ENCODE measurements around the gene ALG3.
"Not testable (repeated sequence)": the region's sequence is repeated elsewhere in the genome, so short reads cannot be mapped to it uniquely, and the experiment has no call there.

ALG3 gene

GRCh38 chr3:184275381-184275701 is 26.6 kb upstream of the ALG3 start:
- Mint-ChIP-seq H3K36me3 (no peaks in the 10 kb centered on the region), H3K4me1 (peaks cover 3% of the 10 kb centered on the region), H3K4me3 (no peak overlapping the region), H3K27me3 (peaks cover 82% of the 10 kb centered on the region), H3K9me3 (no peaks in the 10 kb centered on the region), H3K27ac (no peak overlapping the region)
- DNase-seq = no peak
- CTCF ChIA-PET = no interaction called here

- Mint-ChIP-seq H3K4me3 (no peak overlapping the region), H3K27ac (no peak overlapping the region), H3K9me3 (no peaks in the 10 kb centered on the region), H3K27me3 (peaks cover 78% of the 10 kb centered on the region), H3K4me1 (peaks cover 3% of the 10 kb centered on the region), H3K36me3 (no peaks in the 10 kb centered on the region)
- DNase-seq = no peak
- CTCF ChIA-PET = no interaction called here
These were observed 23.5 kb upstream of the ALG3 start for GRCh38 chr3:184272269-184272668.

- H3K27ac Mint-ChIP-seq, H3K9me3 Mint-ChIP-seq, DNase-seq, H3K4me1 Mint-ChIP-seq, H3K36me3 Mint-ChIP-seq, CTCF ChIA-PET, H3K4me3 Mint-ChIP-seq: not testable (repeated sequence)
- H3K27me3 Mint-ChIP-seq = peaks cover 77% of the 10 kb centered on the region
These were observed 18.5 kb upstream of the ALG3 start for GRCh38 chr3:184267249-184267648.

GRCh38 chr3:184262764-184263179 is 14.0 kb upstream of the ALG3 start:
- Mint-ChIP-seq H3K36me3 (peaks cover 3% of the 10 kb centered on the region), H3K27me3 (peaks cover 87% of the 10 kb centered on the region), H3K27ac (no peak overlapping the region), H3K4me3 (peak overlapping the region; percentile 64), H3K4me1 (peaks cover 22% of the 10 kb centered on the region), H3K9me3 (no peaks in the 10 kb centered on the region)
- no peak for DNase-seq
- CTCF ChIA-PET = interaction anchor here (1.0 to 1.2 kb wide), 2 partner anchors 27 to 91 kb away, joined by 3 read pairs; no protein-coding TSS in a partner anchor

GRCh38 chr3:184261854-184262763 is 13.3 kb upstream of the ALG3 start:
- Mint-ChIP-seq H3K27ac (no peak overlapping the region), H3K4me3 (peak overlapping the region; percentile 69), H3K9me3 (no peaks in the 10 kb centered on the region), H3K4me1 (peaks cover 22% of the 10 kb centered on the region), H3K36me3 (peaks cover 3% of the 10 kb centered on the region), H3K27me3 (peaks cover 86% of the 10 kb centered on the region)
- no peak for DNase-seq
- CTCF ChIA-PET = interaction anchor here (0.6 to 1.4 kb wide), 4 partner anchors 18 to 92 kb away, joined by 3 to 6 read pairs (median 3); no protein-coding TSS in a partner anchor

GRCh38 chr3:184261270-184261853 is 12.6 kb upstream of the ALG3 start, which contains the start of gene CAMK2N2:
Gene CAMK2N2 (minus strand): TSS chr3:184261553. CDS start chr3:184261285, 268 bp downstream.
- CTCF ChIA-PET = interaction anchor here (1.4 kb wide), 1 partner anchor 34 kb away, joined by 6 read pairs; no protein-coding TSS in a partner anchor
- no peak within 1 kb of the TSS for H3K27ac Mint-ChIP-seq

GRCh38 chr3:184260724-184261269 is 12.0 kb upstream of the ALG3 start:
- peaks cover 22% of the 10 kb centered on the region for H3K4me1 Mint-ChIP-seq
- peaks cover 78% of the 10 kb centered on the region for H3K27me3 Mint-ChIP-seq
- H3K27ac Mint-ChIP-seq = no peak overlapping the region
- H3K36me3 Mint-ChIP-seq = peaks cover 3% of the 10 kb centered on the region
- DNase-seq = no peak
- no peaks in the 10 kb centered on the region for H3K9me3 Mint-ChIP-seq
- CTCF ChIA-PET = interaction anchor here (1.3 to 1.4 kb wide), 2 partner anchors 33 kb away, joined by 3 to 6 read pairs; no protein-coding TSS in a partner anchor
- peak overlapping the region; percentile 58 for H3K4me3 Mint-ChIP-seq

More at GRCh38 chr3:184261270-184261853, 12.6 kb upstream of the ALG3 start, which contains the start of gene CAMK2N2:
- DNase-seq = peak; percentile 67
- Mint-ChIP-seq H3K4me1 (peaks cover 22% of the 10 kb centered on the region), H3K36me3 (peaks cover 3% of the 10 kb centered on the region), H3K27me3 (peaks cover 83% of the 10 kb centered on the region), H3K4me3 (peak within 1 kb of the TSS; percentile 69), H3K9me3 (no peaks in the 10 kb centered on the region)

GRCh38 chr3:184259878-184260723 is 11.3 kb upstream of the ALG3 start:
- Mint-ChIP-seq H3K4me3 (peak overlapping the region; percentile 58), H3K36me3 (peaks cover 3% of the 10 kb centered on the region), H3K27me3 (peaks cover 74% of the 10 kb centered on the region), H3K4me1 (peaks cover 22% of the 10 kb centered on the region), H3K9me3 (no peaks in the 10 kb centered on the region), H3K27ac (no peak overlapping the region)
- DNase-seq = peak; percentile 61
- CTCF ChIA-PET = interaction anchor here (1.0 to 1.3 kb wide), 2 partner anchors 10 to 33 kb away, joined by 3 read pairs; no protein-coding TSS in a partner anchor

- H3K4me1 Mint-ChIP-seq = peaks cover 22% of the 10 kb centered on the region
- H3K27ac Mint-ChIP-seq = no peak overlapping the region
- DNase-seq = no peak
- peaks cover 3% of the 10 kb centered on the region for H3K36me3 Mint-ChIP-seq
- H3K4me3 Mint-ChIP-seq = peak overlapping the region; percentile 38
- CTCF ChIA-PET = interaction anchor here (1.0 to 1.3 kb wide), 2 partner anchors 9 to 32 kb away, joined by 3 read pairs; no protein-coding TSS in a partner anchor
- H3K27me3 Mint-ChIP-seq = peaks cover 70% of the 10 kb centered on the region
- H3K9me3 Mint-ChIP-seq = no peaks in the 10 kb centered on the region
These were observed 10.7 kb upstream of the ALG3 start for GRCh38 chr3:184259396-184259877.

GRCh38 chr3:184258926-184259325 is 10.2 kb upstream of the ALG3 start:
- DNase-seq = no peak
- CTCF ChIA-PET = interaction anchor here (1.2 to 1.6 kb wide), 2 partner anchors 9 to 32 kb away, joined by 5 to 6 read pairs; partner anchors contain the start of gene EEF1AKMT4
- Mint-ChIP-seq H3K27me3 (peaks cover 64% of the 10 kb centered on the region), H3K36me3 (peaks cover 3% of the 10 kb centered on the region), H3K4me3 (peak overlapping the region; percentile 38), H3K4me1 (peaks cover 22% of the 10 kb centered on the region), H3K27ac (no peak overlapping the region), H3K9me3 (no peaks in the 10 kb centered on the region)

- Mint-ChIP-seq H3K27ac (no peak overlapping the region), H3K4me1 (peaks cover 18% of the 10 kb centered on the region), H3K36me3 (peaks cover 3% of the 10 kb centered on the region), H3K9me3 (no peaks in the 10 kb centered on the region), H3K4me3 (no peak overlapping the region), H3K27me3 (peaks cover 48% of the 10 kb centered on the region)
- CTCF ChIA-PET = interaction anchor here (0.6 to 2.8 kb wide), 3 partner anchors 30 to 361 kb away, joined by 3 to 21 read pairs (median 6); no protein-coding TSS in a partner anchor
- DNase-seq = no peak
These were observed 8.5 kb upstream of the ALG3 start for GRCh38 chr3:184257083-184257915.

- no peak overlapping the region for H3K27ac Mint-ChIP-seq
- H3K4me1 Mint-ChIP-seq = peaks cover 16% of the 10 kb centered on the region
- no peak overlapping the region for H3K4me3 Mint-ChIP-seq
- CTCF ChIA-PET = interaction anchor here (2.3 to 2.8 kb wide), 2 partner anchors 28 to 359 kb away, joined by 8 to 21 read pairs; no protein-coding TSS in a partner anchor
- H3K36me3 Mint-ChIP-seq = peaks cover 3% of the 10 kb centered on the region
- DNase-seq = no peak
- H3K27me3 Mint-ChIP-seq = peaks cover 30% of the 10 kb centered on the region
- no peaks in the 10 kb centered on the region for H3K9me3 Mint-ChIP-seq
These were observed 6.7 kb upstream of the ALG3 start for GRCh38 chr3:184255291-184256039.

Measured in activated naive CD4-positive, alpha-beta T cell treated with anti-CD3 and anti-CD28 coated beads, Interleukin-2, amount 10 ng/mL, durations not matched to agents 7 days and 5 days (primary cell).